Measurements from ENCODE around the gene VPREB1. TPM values are rescaled to one million over a fixed set of nuclear protein-coding genes. Genes with fewer than 3 reads are reported as not detected.
"Not testable (repeated sequence)": the region's sequence is repeated elsewhere in the genome, so short reads cannot be mapped to it uniquely, and the experiment has no call there.

The VPREB1 gene
- total RNA-seq, 4 donors from 2014 or later, result not detected

DNA sequence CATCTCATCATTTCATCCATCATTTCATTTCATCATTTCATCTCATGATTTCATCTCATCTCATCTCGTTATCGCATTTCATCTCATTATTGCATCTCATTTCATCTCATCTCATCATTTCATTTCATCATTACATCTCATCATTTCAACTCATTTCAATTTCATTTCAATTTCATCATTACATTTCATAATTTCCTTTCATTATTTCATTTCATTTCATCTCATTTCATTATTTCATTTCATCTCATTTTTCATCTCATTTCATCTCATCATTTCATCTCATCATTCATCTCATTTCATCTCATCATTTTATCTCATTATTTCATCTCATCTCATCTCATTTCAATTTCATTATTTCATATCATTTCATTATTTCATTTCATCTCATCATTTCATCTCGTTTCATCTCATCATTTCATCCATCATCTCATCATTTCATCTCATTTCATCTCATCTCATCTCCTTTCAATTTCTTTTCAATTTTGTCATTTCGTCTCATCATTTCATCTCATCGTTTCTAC lies 42.6 kb downstream of the VPREB1 start:
- H3K36me3 ChIP-seq; H3K27ac ChIP-seq; in situ Hi-C loops (cut with MboI; ENCODE audit: low pct_ligation_motif_present in 1 of 4, low pct_unique_long_range_greater_than_20kb in 1 of 4, low sequenced_read_pairs in 3 of 4); H3K4me3 ChIP-seq; H3K4me1 ChIP-seq; H3K27me3 ChIP-seq; intact Hi-C loops (cut with DNase I; ENCODE audit: low total_unique reads); DNase-seq; H3K9me3 ChIP-seq: not testable (repeated sequence)
- WGBS, 2 donors (ENCODE audit: low coverage in 1 of 2), result 95 to 97% methylated on average over 5 of the region's 5 CpGs

DNA sequence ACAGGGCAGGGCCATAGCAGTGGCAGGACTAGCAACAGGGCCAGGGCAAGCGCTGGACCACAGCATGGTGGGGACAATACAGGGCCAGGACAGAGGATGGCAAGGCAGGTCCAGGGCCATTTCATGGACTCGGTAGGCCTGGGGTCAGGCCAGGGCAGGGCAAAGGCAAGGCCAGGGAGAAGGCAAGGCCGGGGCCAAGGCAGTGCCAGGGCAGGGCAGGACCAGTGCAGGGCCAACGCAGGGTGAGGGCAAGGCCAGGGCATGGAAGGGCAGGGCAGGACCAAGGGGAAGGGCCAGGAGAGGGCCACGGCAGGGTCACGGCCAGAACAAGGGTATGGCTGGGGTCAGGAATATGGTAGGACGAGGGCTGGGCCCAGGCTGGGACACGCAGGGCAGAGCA lies 45.1 kb downstream of the VPREB1 start:
- in situ Hi-C loops (cut with MboI; ENCODE audit: low pct_ligation_motif_present in 1 of 4, low pct_unique_long_range_greater_than_20kb in 1 of 4, low sequenced_read_pairs in 3 of 4); H3K9me3 ChIP-seq: not testable (repeated sequence)

DNA sequence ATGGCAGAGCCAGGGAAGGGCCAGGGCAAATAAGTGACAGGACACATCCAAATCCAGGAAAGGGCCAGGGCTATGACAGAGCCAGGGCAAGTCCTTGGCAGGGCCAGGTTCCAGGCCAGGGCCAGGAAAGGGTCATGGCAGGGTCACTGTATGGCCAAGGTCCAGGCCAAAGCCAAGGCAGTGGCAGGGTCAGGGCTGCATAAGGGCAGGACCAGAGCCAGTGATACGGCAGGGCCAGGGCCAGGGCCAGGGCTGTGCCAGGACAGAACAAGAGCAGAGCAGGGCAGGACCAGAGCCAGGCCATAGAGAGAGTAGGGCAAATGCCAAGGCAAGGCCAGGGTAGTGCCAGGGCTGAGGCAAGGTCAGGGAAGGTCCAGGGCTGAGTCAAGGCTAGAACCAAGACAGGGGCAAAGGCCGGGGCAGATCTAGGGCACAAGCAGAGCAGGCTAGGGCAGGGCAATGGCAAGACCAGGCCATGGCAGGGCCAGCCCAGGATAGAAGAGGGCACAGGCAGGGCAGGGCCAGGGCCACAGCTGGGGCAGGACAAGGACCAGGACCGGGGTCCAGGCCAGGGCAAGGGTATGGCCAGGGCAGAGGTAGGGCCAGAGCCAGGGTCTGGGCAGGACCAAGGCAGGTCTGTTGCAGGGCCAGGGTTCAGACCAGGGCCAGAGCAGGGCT lies 46.7 kb downstream of the VPREB1 start:
- H3K4me1 ChIP-seq; H3K36me3 ChIP-seq; H3K27me3 ChIP-seq; in situ Hi-C loops (cut with MboI; ENCODE audit: low pct_ligation_motif_present in 1 of 4, low pct_unique_long_range_greater_than_20kb in 1 of 4, low sequenced_read_pairs in 3 of 4); H3K4me3 ChIP-seq; DNase-seq; H3K27ac ChIP-seq; intact Hi-C loops (cut with DNase I; ENCODE audit: low total_unique reads); H3K9me3 ChIP-seq: not testable (repeated sequence)
- 97% methylated on average over 3 of the region's 3 CpGs; no CpG with 5 or more reads in 1 of the 2 donors for WGBS, 2 donors (ENCODE audit: low coverage in 1 of 2)

More for the DNA sequence above, 45.1 kb downstream of the VPREB1 start:
- DNase-seq; H3K4me3 ChIP-seq; H3K27ac ChIP-seq; intact Hi-C loops (cut with DNase I; ENCODE audit: low total_unique reads); H3K4me1 ChIP-seq; H3K36me3 ChIP-seq; H3K27me3 ChIP-seq: not testable (repeated sequence)
- WGBS, 2 donors (ENCODE audit: low coverage in 1 of 2), result 86 to 100% methylated on average over 2 of the region's 8 CpGs

DNA sequence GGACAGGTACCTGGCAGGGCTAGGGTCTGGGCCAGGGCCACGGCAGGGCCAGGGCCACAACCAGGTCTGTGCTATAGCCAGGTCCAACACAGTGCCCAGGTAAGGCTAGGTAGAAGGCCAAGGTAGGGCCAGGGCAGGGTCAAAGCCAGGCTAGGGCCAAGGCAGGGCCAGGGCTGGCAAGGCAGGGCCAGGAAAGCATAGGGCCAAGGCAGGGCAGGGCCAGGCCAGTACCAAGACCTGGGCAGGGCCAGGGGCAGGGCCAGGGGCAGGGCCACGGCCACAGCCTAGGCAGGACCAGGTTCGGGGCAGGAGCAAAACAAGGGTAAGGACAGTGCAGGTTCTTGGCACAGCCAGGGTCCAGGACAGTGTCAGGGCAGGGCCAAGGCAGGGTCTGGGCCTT lies 48.1 kb downstream of the VPREB1 start:
- H3K9me3 ChIP-seq; H3K27ac ChIP-seq; H3K4me3 ChIP-seq; H3K4me1 ChIP-seq; H3K27me3 ChIP-seq; DNase-seq; intact Hi-C loops (cut with DNase I; ENCODE audit: low total_unique reads); in situ Hi-C loops (cut with MboI; ENCODE audit: low pct_ligation_motif_present in 1 of 4, low pct_unique_long_range_greater_than_20kb in 1 of 4, low sequenced_read_pairs in 3 of 4); H3K36me3 ChIP-seq: not testable (repeated sequence)
- 87% methylated on average over 3 of the region's 3 CpGs; no CpG with 5 or more reads in 1 of the 2 donors for WGBS, 2 donors (ENCODE audit: low coverage in 1 of 2)

DNA sequence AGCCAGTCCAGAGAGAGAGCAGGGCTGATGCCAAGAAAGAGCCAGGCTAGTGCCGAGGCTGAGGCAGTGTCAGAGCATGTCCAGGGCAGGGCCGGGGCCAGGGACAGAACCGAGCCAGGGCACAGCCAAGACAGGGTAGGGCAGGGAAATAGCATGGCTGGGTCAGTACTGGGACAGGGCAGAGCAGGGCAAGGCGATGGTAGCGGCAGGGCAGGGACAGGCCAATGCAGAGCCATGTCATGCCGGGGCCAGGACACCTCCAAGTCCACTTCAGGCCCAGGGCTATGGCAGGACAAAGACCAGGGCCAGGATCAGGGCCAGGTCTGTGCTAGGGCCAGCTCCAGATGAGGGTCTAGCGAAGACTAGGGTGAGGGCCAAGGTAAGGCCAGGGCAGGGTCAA lies 48.9 kb downstream of the VPREB1 start:
- H3K4me3 ChIP-seq; H3K27me3 ChIP-seq; H3K36me3 ChIP-seq; DNase-seq; intact Hi-C loops (cut with DNase I; ENCODE audit: low total_unique reads); H3K27ac ChIP-seq; H3K4me1 ChIP-seq; H3K9me3 ChIP-seq; in situ Hi-C loops (cut with MboI; ENCODE audit: low pct_ligation_motif_present in 1 of 4, low pct_unique_long_range_greater_than_20kb in 1 of 4, low sequenced_read_pairs in 3 of 4): not testable (repeated sequence)
- WGBS, 2 donors (ENCODE audit: low coverage in 1 of 2), result 92% methylated on average over 7 of the region's 7 CpGs; no CpG with 5 or more reads in 1 of the 2 donors

DNA sequence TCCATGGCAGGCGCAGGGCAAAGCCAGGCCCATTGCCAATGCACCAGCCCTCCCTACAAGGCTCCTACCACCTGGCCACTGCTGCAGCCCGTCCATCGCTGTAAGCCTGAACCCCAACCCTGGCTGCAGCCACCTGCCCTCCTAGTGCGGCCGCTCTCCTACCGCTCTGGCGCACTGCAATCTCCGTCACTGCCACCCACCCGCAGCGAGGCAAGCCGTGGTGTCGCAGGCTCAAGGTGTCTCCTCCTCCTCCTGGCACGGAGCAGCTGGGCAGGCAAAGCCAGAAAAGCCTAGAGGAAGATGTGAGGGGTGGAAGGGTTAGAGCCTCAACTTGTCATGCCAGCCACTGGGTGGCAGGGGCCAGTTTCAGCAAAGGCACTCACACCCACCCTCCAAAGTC lies 50.1 kb downstream of the VPREB1 start:
- in situ Hi-C loops (cut with MboI; ENCODE audit: low pct_ligation_motif_present in 1 of 4, low pct_unique_long_range_greater_than_20kb in 1 of 4, low sequenced_read_pairs in 3 of 4); H3K9me3 ChIP-seq; H3K27ac ChIP-seq; intact Hi-C loops (cut with DNase I; ENCODE audit: low total_unique reads); DNase-seq; H3K36me3 ChIP-seq; H3K4me1 ChIP-seq; H3K27me3 ChIP-seq; H3K4me3 ChIP-seq: not testable (repeated sequence)
- WGBS, 2 donors (ENCODE audit: low coverage in 1 of 2), result 97% methylated on average over 13 of the region's 13 CpGs; no CpG with 5 or more reads in 1 of the 2 donors

Data from transverse colon (tissue), 4 donors.